LNCaP clone FGC (cell line): ENCODE data around the gene SPTY2D1.

Experiments
- DNase-seq: peaks from one replicate; pipeline ENCODE4 v3.0.0-alpha.2; 2011; ENCODE audit warnings: low read depth
- H3K4me3 ChIP-seq: 2 replicates; pipeline ENCODE4 v1.5.1; 2011; ENCODE audit warnings: mild to moderate bottlenecking, low read depth, low read length, control low read depth
- TF ChIP-seq, protein P1 (sequence below): IDR thresholded peaks from 2 replicates; pipeline ENCODE4 v1.5.1; 2012; ENCODE audit warnings: mild to moderate bottlenecking; ENCODE audit not compliant: control insufficient read depth, insufficient read depth; ENCODE audit errors: extremely low read depth

SPTY2D1 gene

DNA sequence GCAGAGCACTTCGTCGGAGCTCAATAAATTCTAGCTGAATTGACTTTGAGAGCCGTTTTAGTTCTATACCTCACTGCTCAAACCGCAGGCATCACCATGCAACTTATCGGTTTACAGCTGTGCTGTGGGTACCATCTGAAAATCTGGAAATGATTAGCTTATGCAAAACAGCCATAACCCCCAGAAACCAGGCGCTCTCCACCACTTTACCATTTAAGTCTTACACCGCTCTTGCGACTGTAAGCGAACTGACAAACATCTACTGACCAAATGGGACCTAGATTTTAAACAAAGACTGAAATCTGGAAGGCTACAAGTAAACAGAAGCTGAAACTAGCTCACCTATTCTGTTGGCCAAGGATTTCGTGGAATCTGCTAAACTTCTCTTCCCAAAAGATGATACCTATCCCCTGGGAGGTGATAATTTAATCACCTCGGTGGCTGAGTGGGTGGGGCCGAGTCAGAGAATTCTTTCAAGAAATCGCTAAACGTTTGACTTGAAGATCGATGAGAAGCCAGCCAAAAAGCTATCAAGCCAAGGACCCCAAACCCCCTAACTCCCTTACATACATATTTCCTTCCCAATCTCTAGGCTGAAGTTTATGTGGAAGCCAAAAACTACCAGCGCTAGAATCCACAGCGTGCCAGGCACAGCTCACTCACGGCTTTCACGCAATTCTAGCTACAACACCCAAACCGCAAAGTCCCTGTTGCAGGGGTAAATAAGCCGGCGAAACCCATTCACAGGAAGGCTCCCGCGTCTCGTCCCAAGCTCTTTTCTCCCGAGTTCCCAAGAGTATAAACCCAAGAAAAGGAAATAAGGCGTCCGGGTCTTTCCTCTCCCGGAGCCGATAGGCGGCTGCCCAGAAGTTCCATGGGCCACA lies 644 bp downstream of the SPTY2D1 start:
- H3K4me3 ChIP-seq: peak overlapping the region; percentile 99
- DNase-seq: no peak
- TF ChIP-seq, protein P1, sequence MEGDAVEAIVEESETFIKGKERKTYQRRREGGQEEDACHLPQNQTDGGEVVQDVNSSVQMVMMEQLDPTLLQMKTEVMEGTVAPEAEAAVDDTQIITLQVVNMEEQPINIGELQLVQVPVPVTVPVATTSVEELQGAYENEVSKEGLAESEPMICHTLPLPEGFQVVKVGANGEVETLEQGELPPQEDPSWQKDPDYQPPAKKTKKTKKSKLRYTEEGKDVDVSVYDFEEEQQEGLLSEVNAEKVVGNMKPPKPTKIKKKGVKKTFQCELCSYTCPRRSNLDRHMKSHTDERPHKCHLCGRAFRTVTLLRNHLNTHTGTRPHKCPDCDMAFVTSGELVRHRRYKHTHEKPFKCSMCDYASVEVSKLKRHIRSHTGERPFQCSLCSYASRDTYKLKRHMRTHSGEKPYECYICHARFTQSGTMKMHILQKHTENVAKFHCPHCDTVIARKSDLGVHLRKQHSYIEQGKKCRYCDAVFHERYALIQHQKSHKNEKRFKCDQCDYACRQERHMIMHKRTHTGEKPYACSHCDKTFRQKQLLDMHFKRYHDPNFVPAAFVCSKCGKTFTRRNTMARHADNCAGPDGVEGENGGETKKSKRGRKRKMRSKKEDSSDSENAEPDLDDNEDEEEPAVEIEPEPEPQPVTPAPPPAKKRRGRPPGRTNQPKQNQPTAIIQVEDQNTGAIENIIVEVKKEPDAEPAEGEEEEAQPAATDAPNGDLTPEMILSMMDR: no peak

DNA sequence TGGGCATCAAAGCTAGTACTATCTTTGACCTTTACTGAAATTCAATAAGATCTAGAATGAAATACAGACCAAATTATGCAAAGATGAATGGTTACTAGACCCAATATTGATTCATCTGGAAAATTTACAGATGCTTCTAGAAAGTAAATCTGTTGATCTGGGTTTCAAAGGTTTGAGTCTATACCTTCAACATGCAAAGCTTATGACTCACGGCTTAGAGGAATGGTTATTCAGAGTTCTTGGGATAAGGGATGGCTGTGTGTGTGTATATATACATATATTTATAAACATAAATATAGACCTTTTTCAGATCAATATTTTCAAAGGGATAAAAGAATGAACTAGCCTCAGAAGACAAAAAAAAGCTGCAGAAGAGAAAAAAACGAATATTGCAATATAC lies 1.3 kb downstream of the SPTY2D1 start:
- no peak for DNase-seq
- peak overlapping the region; percentile 99 for H3K4me3 ChIP-seq
- TF ChIP-seq, protein P1: no peak

DNA sequence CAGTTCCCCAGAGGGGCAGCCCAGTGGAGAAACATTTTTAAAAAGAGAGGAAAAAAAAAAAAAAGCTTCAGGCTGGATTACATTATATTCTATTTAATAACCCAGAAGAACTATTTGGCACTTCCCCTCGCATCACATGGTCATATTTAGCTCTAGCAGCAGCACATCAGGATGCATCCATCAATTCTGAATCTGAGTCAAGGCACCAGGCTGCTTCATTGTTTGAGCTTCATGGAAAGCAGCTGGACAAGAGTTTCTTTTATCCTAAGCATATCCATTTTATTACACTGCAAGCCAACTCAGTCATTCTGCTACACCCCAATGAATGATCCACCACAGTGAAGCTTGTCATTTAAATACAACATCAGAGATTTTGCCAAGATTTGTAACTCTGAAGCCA lies 10.0 kb downstream of the SPTY2D1 start:
- no peak for DNase-seq
- TF ChIP-seq, protein P1: no peak
- no peak overlapping the region for H3K4me3 ChIP-seq

GRCh38 chr11:18623707-18624106 lies 10.4 kb downstream of the SPTY2D1 start:
- no peak for DNase-seq
- H3K4me3 ChIP-seq: no peak overlapping the region
- TF ChIP-seq, protein P1: no peak

DNA sequence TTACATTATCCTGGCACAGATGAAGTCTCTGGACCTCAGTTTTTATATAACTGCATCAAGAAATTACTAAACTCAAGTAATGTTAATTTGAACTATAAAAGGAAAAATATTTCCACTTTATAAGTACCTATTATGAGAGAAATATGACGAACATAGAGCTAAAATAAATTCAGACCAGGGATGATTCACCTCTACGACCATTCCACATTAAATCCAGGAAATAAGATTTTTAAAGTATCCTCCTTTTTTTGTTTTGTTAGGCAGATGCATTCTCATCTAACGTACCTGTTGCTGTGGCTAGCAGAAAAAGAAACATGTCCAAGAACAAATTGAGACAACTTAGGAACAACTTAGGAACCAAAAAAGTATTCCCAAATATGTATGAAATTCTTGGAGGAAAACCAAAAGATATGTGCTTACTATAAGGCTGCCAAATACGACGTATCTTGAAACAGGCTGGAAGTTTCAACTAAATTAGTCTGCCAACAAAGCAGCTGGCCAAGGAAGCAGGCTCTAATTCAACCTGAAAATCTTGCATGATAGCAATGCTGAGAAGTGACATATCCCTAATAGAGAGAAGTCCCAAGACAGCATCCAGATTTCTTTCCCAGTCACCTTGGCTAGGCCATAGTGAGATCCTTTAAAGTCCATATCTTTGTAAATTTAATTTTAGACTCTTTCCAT lies 15.7 kb downstream of the SPTY2D1 start:
- peak; percentile 18 for DNase-seq
- TF ChIP-seq, protein P1: no peak
- no peak overlapping the region for H3K4me3 ChIP-seq

- TF ChIP-seq, protein P1: no peak
- no peak overlapping the region for H3K4me3 ChIP-seq
- DNase-seq: no peak
These were observed 16.3 kb downstream of the SPTY2D1 start for GRCh38 chr11:18617688-18618341.
